HCT116 (cell line): ENCODE data around the gene CPN2. TPM values are rescaled to one million over a fixed set of nuclear protein-coding genes. Genes with fewer than 3 reads are reported as not detected.

Source experiments
- ATAC-seq: fragments of 200-7000 bp; cut with Tn5 transposase; 2 replicates; pipeline ENCODE4 v1.9.1; 2020; ENCODE audit warnings: mild to moderate bottlenecking, moderate library complexity
- BruUV-seq: library from RNA; stranded (reverse); fragments of 400-500 nt; replicated peaks from 2 replicates; lab custom pipeline; 2021; lab: Mats Ljungman, UMichigan
- CTCF ChIA-PET: fragments of 300-600 bp; sonication (Branson Sonifier 250); formaldehyde crosslinking; loops from one replicate; lab custom pipeline; 2021; ENCODE audit warnings: antibody characterized with exemption; lab: Charles Lee
- POLR2A ChIA-PET: fragments of 300-600, 350-600 bp; sonication (Branson Sonifier 250); formaldehyde crosslinking; loops from one replicate; lab custom pipeline; 2021; ENCODE audit warnings: antibody characterized with exemption; lab: Charles Lee
- RAD21 ChIA-PET, 2 experiments: fragments of 300-600 bp; sonication (Branson Sonifier 250); formaldehyde crosslinking; loops; one replicate each; lab custom pipeline; 2023; ENCODE audit warnings: low total read pairs in 2 of 2; ENCODE audit not compliant: uncharacterized antibody in 2 of 2, unreplicated experiment in 2 of 2, low non-redundant PET in 1 of 2; lab: Charles Lee
- DNase-seq: peaks from one replicate; pipeline ENCODE4 v3.0.0-alpha.2; 2010; ENCODE audit warnings: low read depth, low spot score
- H2AFZ ChIP-seq: fragments of 200-600 bp; shearing (Covaris generic), sonication (generic); 2 replicates; pipeline ENCODE4 v1.6.1; 2017; ENCODE audit warnings: low read depth, mixed run types, mixed read lengths, antibody characterized with exemption, low read length; ENCODE audit not compliant: poor library complexity, severe bottlenecking
- H3K27ac ChIP-seq: 2 replicates; pipeline ENCODE4 v1.5.1; 2012; ENCODE audit warnings: low read depth, low read length
- H3K27me3 ChIP-seq: fragments of 200-600 bp; sonication (generic); 2 replicates; pipeline ENCODE4 v1.6.1; 2016; ENCODE audit warnings: mixed run types, low read length, mixed read lengths; ENCODE audit not compliant: insufficient read depth
- H3K36me3 ChIP-seq, 2 experiments: fragments of 200-500 bp in 1 of 2; fragments of 200-600 bp in 1 of 2; sonication (Bioruptor generic) in 1 of 2; sonication (generic) in 1 of 2; 2 replicates each; pipeline versions ENCODE4 v1.5.1 to v1.6.1; 2014 to 2016; ENCODE audit warnings: low read length in 2 of 2, inconsistent platforms in 1 of 2, mixed read lengths in 1 of 2, mixed run types in 1 of 2; ENCODE audit not compliant: insufficient read depth in 2 of 2, control insufficient read depth in 1 of 2
- H3K4me1 ChIP-seq, 2 experiments: fragments of 200-600 bp in 1 of 2; sonication (generic) in 1 of 2; 2 replicates each; pipeline versions ENCODE4 v1.5.1 to v1.6.1; 2012 to 2017; ENCODE audit warnings: low read length in 2 of 2, inconsistent platforms in 1 of 2, mild to moderate bottlenecking in 1 of 2, mixed read lengths in 1 of 2, mixed run types in 1 of 2, moderate library complexity in 1 of 2; ENCODE audit not compliant: insufficient read depth in 2 of 2, control insufficient read depth in 1 of 2
- H3K4me2 ChIP-seq: fragments of 200-600 bp; sonication (generic); 2 replicates; pipeline ENCODE4 v1.6.1; 2017; ENCODE audit warnings: mixed run types, low read length, mixed read lengths
- H3K4me3 ChIP-seq, 2 experiments: fragments of 200-600 bp in 1 of 2; sonication (generic) in 1 of 2; replicated peaks in 1 of 2; 2 replicates each; pipeline ENCODE4 v1.5.1; 2011 to 2016; ENCODE audit warnings: low read length in 2 of 2, control low read depth in 1 of 2, low read depth in 1 of 2, mild to moderate bottlenecking in 1 of 2, mixed read lengths in 1 of 2, mixed run types in 1 of 2
- H3K79me2 ChIP-seq: fragments of 200-600 bp; sonication (generic); 2 replicates; pipeline ENCODE4 v1.6.1; 2017; ENCODE audit warnings: mild to moderate bottlenecking, mixed run types, low read length, moderate library complexity, mixed read lengths; ENCODE audit not compliant: insufficient read depth
- H3K9ac ChIP-seq: fragments of 200-600 bp; sonication (generic); 2 replicates; pipeline ENCODE4 v1.6.1; 2016; ENCODE audit warnings: low read length, mixed read lengths
- H3K9me2 ChIP-seq: fragments of 200-600 bp; sonication (generic), shearing (Covaris generic); 2 replicates; pipeline ENCODE4 v1.6.1; 2017; ENCODE audit warnings: mixed run types, mild to moderate bottlenecking, moderate library complexity; ENCODE audit not compliant: insufficient read depth
- H3K9me3 ChIP-seq, 2 experiments: fragments of 200-500 bp in 1 of 2; fragments of 200-600 bp in 1 of 2; sonication (Bioruptor generic) in 1 of 2; sonication (generic) in 1 of 2; 2 replicates each; pipeline ENCODE4 v1.6.1; 2014 to 2017; ENCODE audit warnings: low read length in 2 of 2, mixed read lengths in 2 of 2, inconsistent platforms in 1 of 2, low read depth in 1 of 2, mild to moderate bottlenecking in 1 of 2, mixed run types in 1 of 2, moderate library complexity in 1 of 2; ENCODE audit not compliant: control insufficient read depth in 1 of 2, insufficient read depth in 1 of 2
- H4K20me1 ChIP-seq: fragments of 200-600 bp; sonication (generic), shearing (Covaris generic); 2 replicates; pipeline ENCODE4 v1.6.1; 2017; ENCODE audit warnings: mixed run types, mild to moderate bottlenecking, moderate library complexity; ENCODE audit not compliant: insufficient read depth
- EGR1 ChIP-seq: IDR thresholded peaks from 2 replicates; pipeline ENCODE4 v1.6.1; 2012; ENCODE audit warnings: low read depth
- ELF1 ChIP-seq: IDR thresholded peaks from 2 replicates; pipeline ENCODE4 v1.6.1; 2012; ENCODE audit warnings: low read depth, borderline replicate concordance
- EZH2phosphoT487 ChIP-seq: fragments of 200-600 bp; IDR thresholded peaks from 2 replicates; pipeline ENCODE4 v1.6.1; 2018; ENCODE audit warnings: antibody characterized with exemption, borderline replicate concordance
- FOSL1 ChIP-seq: IDR thresholded peaks from 2 replicates; pipeline ENCODE4 v1.6.1; 2012; ENCODE audit warnings: low read depth
- JUND ChIP-seq: IDR thresholded peaks from 2 replicates; pipeline ENCODE4 v1.6.1; 2012
- POLR2AphosphoS5 ChIP-seq: IDR thresholded peaks from 2 replicates; pipeline ENCODE4 v1.6.1; 2011; ENCODE audit warnings: mild to moderate bottlenecking, low read depth, low read length, moderate library complexity
- SRF ChIP-seq: IDR thresholded peaks from 2 replicates; pipeline ENCODE4 v1.6.1; 2012; ENCODE audit warnings: low read depth
- TCF7L2 ChIP-seq: IDR thresholded peaks from 2 replicates; pipeline ENCODE4 v1.7.0; 2011; ENCODE audit warnings: borderline replicate concordance, inconsistent platforms; ENCODE audit not compliant: insufficient read depth, insufficient read length; ENCODE audit errors: extremely low read depth
- ZNF274 ChIP-seq: fragments of 200-500 bp; sonication (Bioruptor generic); IDR thresholded peaks from 2 replicates; pipeline ENCODE4 v1.6.1; 2014; ENCODE audit warnings: mild to moderate bottlenecking, low read depth, low read length, inconsistent platforms
- intact Hi-C: fragments of 100-400 bp; cut with micrococcal nuclease; formaldehyde crosslinking; loops from 2 replicates; pipeline ENCODE4 v1.10.0; 2022
- total RNA-seq: library from RNA; stranded (reverse); gene quantifications from one replicate; pipeline ENCODE4 v1.2.1, GENCODE V29; 2021; ENCODE audit not compliant: unreplicated experiment
- TF ChIP-seq, protein P1 (sequence below): IDR thresholded peaks from 2 replicates; pipeline ENCODE4 v1.6.1; 2011; ENCODE audit warnings: mild to moderate bottlenecking, low read length, moderate library complexity; ENCODE audit not compliant: insufficient replicate concordance; ENCODE audit errors: extremely low read depth
- TF ChIP-seq, protein P2 (sequence below), 3 experiments: fragments of 200-600 bp in 1 of 3; sonication (generic) in 1 of 3; IDR thresholded peaks in 2 of 3; conservative IDR thresholded peaks in 1 of 3; 2 replicates each; pipeline ENCODE4 v1.5.1; 2012 to 2017; ENCODE audit warnings: low read depth in 2 of 3, low read length in 2 of 3, antibody characterized with exemption in 1 of 3, borderline replicate concordance in 1 of 3, control low read depth in 1 of 3, mild to moderate bottlenecking in 1 of 3, mixed read lengths in 1 of 3, mixed run types in 1 of 3, moderate library complexity in 1 of 3; ENCODE audit not compliant: insufficient read depth in 1 of 3
- TF ChIP-seq, protein P3 (sequence below): IDR thresholded peaks from 2 replicates; pipeline ENCODE4 v1.6.1; 2012

The CPN2 gene
- total RNA-seq, 1 experiment from 2014 or later = not detected

DNA sequence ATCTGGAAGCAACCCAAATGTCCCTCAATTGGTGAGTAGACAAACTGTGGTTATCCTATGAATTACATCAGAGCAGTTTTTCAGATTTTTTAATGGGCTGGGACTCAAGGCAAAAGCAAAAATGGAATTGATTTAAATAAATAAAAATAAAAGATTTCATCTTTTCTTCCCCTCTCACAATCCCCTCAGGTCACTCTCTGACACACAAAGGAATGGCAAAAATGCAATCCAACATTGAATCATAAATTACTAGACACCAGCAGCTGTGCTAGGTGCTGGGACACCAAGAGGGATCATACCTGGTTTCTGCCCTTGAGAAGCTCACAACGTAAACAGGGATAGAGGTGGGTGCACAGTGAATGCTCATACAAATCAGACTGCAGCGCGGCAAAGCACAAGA is 58.8 kb downstream of the CPN2 start:
- H3K9me2 ChIP-seq = no peaks in the 10 kb centered on the region
- no peak overlapping the region for H2AFZ ChIP-seq
- ATAC-seq (no peak), DNase-seq (no peak)
- peaks cover 44 to 53% of the 10 kb centered on the region in 2 experiments for H3K4me1 ChIP-seq
- intact Hi-C loops = no loop called here
- H3K4me2 ChIP-seq = peak overlapping the region; percentile 20
- H3K4me3 ChIP-seq = no peak overlapping the region
- RAD21 ChIA-PET = no interaction called here
- POLR2A ChIA-PET = no interaction called here
- 0 out of 2 replicates have a peak overlapping the region, but pooled peaks have one; percentile 4 for H3K27ac ChIP-seq
- H3K9me3 ChIP-seq = peaks cover 0 to 5% of the 10 kb centered on the region in 2 experiments; a peak in 1 of 4 replicates
- no peaks in the 10 kb centered on the region for H3K27me3 ChIP-seq
- no TSS peak for BruUV-seq
- H3K9ac ChIP-seq = peak overlapping the region; percentile 13; the same call in 1 of the 2 replicates
- TF ChIP-seq EZH2phosphoT487 (no peak), FOSL1 (no peak), ELF1 (no peak), ZNF274 (no peak), TCF7L2 (no peak), EGR1 (no peak), POLR2AphosphoS5 (no peak), SRF (no peak), JUND (no peak)
- TF ChIP-seq, protein P1, sequence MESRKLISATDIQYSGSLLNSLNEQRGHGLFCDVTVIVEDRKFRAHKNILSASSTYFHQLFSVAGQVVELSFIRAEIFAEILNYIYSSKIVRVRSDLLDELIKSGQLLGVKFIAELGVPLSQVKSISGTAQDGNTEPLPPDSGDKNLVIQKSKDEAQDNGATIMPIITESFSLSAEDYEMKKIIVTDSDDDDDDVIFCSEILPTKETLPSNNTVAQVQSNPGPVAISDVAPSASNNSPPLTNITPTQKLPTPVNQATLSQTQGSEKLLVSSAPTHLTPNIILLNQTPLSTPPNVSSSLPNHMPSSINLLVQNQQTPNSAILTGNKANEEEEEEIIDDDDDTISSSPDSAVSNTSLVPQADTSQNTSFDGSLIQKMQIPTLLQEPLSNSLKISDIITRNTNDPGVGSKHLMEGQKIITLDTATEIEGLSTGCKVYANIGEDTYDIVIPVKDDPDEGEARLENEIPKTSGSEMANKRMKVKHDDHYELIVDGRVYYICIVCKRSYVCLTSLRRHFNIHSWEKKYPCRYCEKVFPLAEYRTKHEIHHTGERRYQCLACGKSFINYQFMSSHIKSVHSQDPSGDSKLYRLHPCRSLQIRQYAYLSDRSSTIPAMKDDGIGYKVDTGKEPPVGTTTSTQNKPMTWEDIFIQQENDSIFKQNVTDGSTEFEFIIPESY = no peak
- TF ChIP-seq, protein P2, sequence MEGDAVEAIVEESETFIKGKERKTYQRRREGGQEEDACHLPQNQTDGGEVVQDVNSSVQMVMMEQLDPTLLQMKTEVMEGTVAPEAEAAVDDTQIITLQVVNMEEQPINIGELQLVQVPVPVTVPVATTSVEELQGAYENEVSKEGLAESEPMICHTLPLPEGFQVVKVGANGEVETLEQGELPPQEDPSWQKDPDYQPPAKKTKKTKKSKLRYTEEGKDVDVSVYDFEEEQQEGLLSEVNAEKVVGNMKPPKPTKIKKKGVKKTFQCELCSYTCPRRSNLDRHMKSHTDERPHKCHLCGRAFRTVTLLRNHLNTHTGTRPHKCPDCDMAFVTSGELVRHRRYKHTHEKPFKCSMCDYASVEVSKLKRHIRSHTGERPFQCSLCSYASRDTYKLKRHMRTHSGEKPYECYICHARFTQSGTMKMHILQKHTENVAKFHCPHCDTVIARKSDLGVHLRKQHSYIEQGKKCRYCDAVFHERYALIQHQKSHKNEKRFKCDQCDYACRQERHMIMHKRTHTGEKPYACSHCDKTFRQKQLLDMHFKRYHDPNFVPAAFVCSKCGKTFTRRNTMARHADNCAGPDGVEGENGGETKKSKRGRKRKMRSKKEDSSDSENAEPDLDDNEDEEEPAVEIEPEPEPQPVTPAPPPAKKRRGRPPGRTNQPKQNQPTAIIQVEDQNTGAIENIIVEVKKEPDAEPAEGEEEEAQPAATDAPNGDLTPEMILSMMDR (IDR thresholded peaks at IDR 0.05 in 2 of 3, conservative IDR thresholded peaks at IDR 0.05 in 1 of 3; ENCODE audit: borderline replicate concordance in 1 of 3, insufficient read depth in 1 of 3, low read depth in 2 of 3, low read length in 2 of 3) = no peak
- TF ChIP-seq, protein P3, sequence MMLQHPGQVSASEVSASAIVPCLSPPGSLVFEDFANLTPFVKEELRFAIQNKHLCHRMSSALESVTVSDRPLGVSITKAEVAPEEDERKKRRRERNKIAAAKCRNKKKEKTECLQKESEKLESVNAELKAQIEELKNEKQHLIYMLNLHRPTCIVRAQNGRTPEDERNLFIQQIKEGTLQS = no peak
- TF ChIP-seq, all 23 proteins: peak for 0
- CTCF ChIA-PET = no interaction called here
- H3K79me2 ChIP-seq = no peaks in the 10 kb centered on the region
- no peaks in the 10 kb centered on the region for H3K36me3 ChIP-seq
- H4K20me1 ChIP-seq = no peaks in the 10 kb centered on the region

Other genes with a start within 250 kb of the CPN2 start
- 32.9 TPM for gene HES1, start 215.2 kb downstream of the CPN2 start, total RNA-seq
- gene LRRC15, start 18.4 kb upstream of the CPN2 start, total RNA-seq = not detected
- 0.15 TPM for gene GP5, start 47.9 kb upstream of the CPN2 start, total RNA-seq
- gene ATP13A3, start 135.7 kb upstream of the CPN2 start, total RNA-seq = 139 TPM